HepG2 (cell line): Measurements from ENCODE around the gene C1orf74. TPM values are rescaled to one million over a fixed set of nuclear protein-coding genes. Genes with fewer than 3 reads are reported as not detected.

Experiments used
- AGO2 ChIP-seq: fragments of 200-400 bp; formaldehyde crosslinking; optimal IDR thresholded peaks from 2 replicates; pipeline ENCODE3; 2017; ENCODE audit warnings: mild to moderate bottlenecking, low read depth, low read length, moderate library complexity
- ETS1 ChIP-seq: sonication (generic); formaldehyde crosslinking; IDR thresholded peaks from 2 replicates; pipeline ENCODE4 v1.4.0; 2020; ENCODE audit warnings: missing genetic modification reagents
- IRX3 ChIP-seq: sonication (generic); formaldehyde crosslinking; IDR thresholded peaks from 2 replicates; pipeline ENCODE4 v1.8.1; 2023; ENCODE audit warnings: mild to moderate bottlenecking, low read depth, missing genetic modification reagents, borderline replicate concordance
- JUN ChIP-seq: sonication (generic); formaldehyde crosslinking; IDR thresholded peaks from 2 replicates; pipeline ENCODE4 v1.4.0; 2020; ENCODE audit warnings: mild to moderate bottlenecking, missing genetic modification reagents
- KDM5A ChIP-seq: fragments of 200-600 bp; sonication (generic); IDR thresholded peaks from 2 replicates; pipeline ENCODE4 v1.7.0; 2018; ENCODE audit warnings: antibody characterized with exemption, mild to moderate bottlenecking, low read length, borderline replicate concordance
- POGZ ChIP-seq: sonication (generic); formaldehyde crosslinking; IDR thresholded peaks from 2 replicates; pipeline ENCODE4 v1.4.0; 2020; ENCODE audit warnings: mild to moderate bottlenecking, missing genetic modification reagents
- POLR2AphosphoS2 ChIP-seq: IDR thresholded peaks from 2 replicates; pipeline ENCODE4 v1.6.1; 2011; ENCODE audit warnings: low read depth, low read length, improper control_type of control experiment
- REL ChIP-seq: sonication (generic); formaldehyde crosslinking; conservative IDR thresholded peaks from 2 replicates; pipeline ENCODE4 v1.8.0; 2022; ENCODE audit warnings: mild to moderate bottlenecking, missing genetic modification reagents, moderate library complexity
- SNRNP70 ChIP-seq: fragments of 200-400 bp; formaldehyde crosslinking; IDR thresholded peaks from 2 replicates; pipeline ENCODE4 v1.6.1; 2017; ENCODE audit warnings: mild to moderate bottlenecking, low read depth, low read length, moderate library complexity
- THAP8 ChIP-seq: sonication (generic); formaldehyde crosslinking; IDR thresholded peaks from 2 replicates; pipeline ENCODE4 v1.5.1; 2020; ENCODE audit warnings: missing genetic modification reagents, mild to moderate bottlenecking, borderline replicate concordance
- TRAFD1 ChIP-seq: sonication (generic); formaldehyde crosslinking; IDR thresholded peaks from 2 replicates; pipeline ENCODE4 v1.5.1; 2020; ENCODE audit warnings: missing genetic modification reagents, mild to moderate bottlenecking, borderline replicate concordance
- ZMAT3 ChIP-seq: sonication (generic); formaldehyde crosslinking; conservative IDR thresholded peaks from 2 replicates; pipeline ENCODE4 v1.7.0; 2021; ENCODE audit warnings: missing genetic modification reagents
- ZNF501 ChIP-seq: sonication (generic); formaldehyde crosslinking; IDR thresholded peaks from 2 replicates; pipeline ENCODE4 v1.5.1; 2020; ENCODE audit warnings: mild to moderate bottlenecking, moderate library complexity, missing genetic modification reagents
- polyA plus RNA-seq, 8 experiments: library from polyadenylated mRNA; depleted of rRNA in 3 of 8; stranded (reverse) in 7 of 8; unstranded in 1 of 8; fragments of >200 nt; fragmentation: Illumina TruSeq in 4 of 8; extraction: Trizol in 4 of 8; gene quantifications; 2 replicates each; pipeline versions ENCODE4 v1.2.1 to v1.2.3, GENCODE V29; 2011 to 2016; ENCODE audit warnings: low read depth in 4 of 8, missing spikeins in 1 of 8, mixed read lengths in 1 of 8; ENCODE audit not compliant: insufficient read depth in 1 of 8
- total RNA-seq, 5 experiments: library from RNA; depleted of rRNA; stranded (reverse); fragments of >200 nt; fragmentation: Illumina TruSeq; extraction: Trizol; gene quantifications; 2 replicates each; pipeline ENCODE4 v1.2.3, GENCODE V29; 2016; ENCODE audit warnings: low read depth in 1 of 5
- TF ChIP-seq, protein P1 (sequence below): sonication (generic); formaldehyde crosslinking; IDR thresholded peaks from 2 replicates; pipeline ENCODE4 v1.4.0; 2020; ENCODE audit warnings: missing genetic modification reagents

The C1orf74 gene
- total and polyA plus RNA-seq, 2 of the 13 experiments (the other 11 are each of a cell fraction or from before 2014, with no cell fraction given), result 0.33 to 0.71 TPM

- TF ChIP-seq, protein P1, sequence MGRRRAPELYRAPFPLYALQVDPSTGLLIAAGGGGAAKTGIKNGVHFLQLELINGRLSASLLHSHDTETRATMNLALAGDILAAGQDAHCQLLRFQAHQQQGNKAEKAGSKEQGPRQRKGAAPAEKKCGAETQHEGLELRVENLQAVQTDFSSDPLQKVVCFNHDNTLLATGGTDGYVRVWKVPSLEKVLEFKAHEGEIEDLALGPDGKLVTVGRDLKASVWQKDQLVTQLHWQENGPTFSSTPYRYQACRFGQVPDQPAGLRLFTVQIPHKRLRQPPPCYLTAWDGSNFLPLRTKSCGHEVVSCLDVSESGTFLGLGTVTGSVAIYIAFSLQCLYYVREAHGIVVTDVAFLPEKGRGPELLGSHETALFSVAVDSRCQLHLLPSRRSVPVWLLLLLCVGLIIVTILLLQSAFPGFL (CRISPR knock-in tag), result no peak
- no peak for TF ChIP-seq JUN
- 0 out of 2 replicates have a peak, but pooled peaks have one; percentile 66 for TF ChIP-seq ZMAT3 (CRISPR knock-in tag)
- no peak for TF ChIP-seq ETS1 (CRISPR knock-in tag)
- TF ChIP-seq POLR2AphosphoS2, result no peak
- TF ChIP-seq SNRNP70, result no peak
- TF ChIP-seq ZNF501 (CRISPR knock-in tag), result peak; percentile 69
- no peak for TF ChIP-seq AGO2
- TF ChIP-seq IRX3, result no peak
- no peak for TF ChIP-seq KDM5A
- peak; percentile 96 for TF ChIP-seq POGZ (CRISPR knock-in tag)
- TF ChIP-seq THAP8 (CRISPR knock-in tag), result no peak
- TF ChIP-seq TRAFD1 (CRISPR knock-in tag), result no peak
- no peak for TF ChIP-seq REL (CRISPR knock-in tag)
These were observed at the start of gene C1orf74 (continued) for GRCh38 chr1:209784265-209785169.
